ENCODE measurements around the gene IFT80. TPM values are rescaled to one million over a fixed set of nuclear protein-coding genes. Genes with fewer than 3 reads are reported as not detected.

Gene IFT80
- total RNA-seq, 1 donor from 2014 or later, result 43.3 TPM

DNA sequence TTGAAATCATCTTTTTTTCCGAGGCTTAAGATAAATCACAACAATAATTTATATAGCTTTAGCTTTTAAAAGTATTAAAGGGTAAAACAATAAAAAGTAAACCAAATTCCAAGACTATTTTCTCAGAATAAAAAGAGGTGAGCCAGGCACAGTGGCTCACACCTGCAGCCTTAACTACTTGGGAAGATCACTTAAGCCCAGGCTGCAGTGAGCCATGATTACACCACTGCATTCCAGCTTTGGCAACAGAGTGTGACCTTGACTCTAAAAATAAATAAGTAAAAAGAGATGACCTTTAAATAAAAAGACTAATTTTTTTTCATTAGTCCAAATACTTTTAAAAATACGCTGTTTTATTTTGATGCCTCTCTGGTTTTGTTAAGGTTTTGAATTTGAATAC is 119.4 kb downstream of the IFT80 start:
- H3K9me3 Mint-ChIP-seq (ENCODE audit: unreplicated experiment), result no peaks in the 10 kb centered on the region
- DNase-seq (ENCODE audit: extremely low spot score, unreplicated experiment), result no peak
- no peaks in the 10 kb centered on the region for H3K4me1 Mint-ChIP-seq (ENCODE audit: unreplicated experiment)
- no peak overlapping the region for H3K4me3 Mint-ChIP-seq (ENCODE audit: unreplicated experiment)
- H3K36me3 Mint-ChIP-seq (ENCODE audit: unreplicated experiment), result peaks cover 25% of the 10 kb centered on the region
- TF ChIP-seq, protein P1, sequence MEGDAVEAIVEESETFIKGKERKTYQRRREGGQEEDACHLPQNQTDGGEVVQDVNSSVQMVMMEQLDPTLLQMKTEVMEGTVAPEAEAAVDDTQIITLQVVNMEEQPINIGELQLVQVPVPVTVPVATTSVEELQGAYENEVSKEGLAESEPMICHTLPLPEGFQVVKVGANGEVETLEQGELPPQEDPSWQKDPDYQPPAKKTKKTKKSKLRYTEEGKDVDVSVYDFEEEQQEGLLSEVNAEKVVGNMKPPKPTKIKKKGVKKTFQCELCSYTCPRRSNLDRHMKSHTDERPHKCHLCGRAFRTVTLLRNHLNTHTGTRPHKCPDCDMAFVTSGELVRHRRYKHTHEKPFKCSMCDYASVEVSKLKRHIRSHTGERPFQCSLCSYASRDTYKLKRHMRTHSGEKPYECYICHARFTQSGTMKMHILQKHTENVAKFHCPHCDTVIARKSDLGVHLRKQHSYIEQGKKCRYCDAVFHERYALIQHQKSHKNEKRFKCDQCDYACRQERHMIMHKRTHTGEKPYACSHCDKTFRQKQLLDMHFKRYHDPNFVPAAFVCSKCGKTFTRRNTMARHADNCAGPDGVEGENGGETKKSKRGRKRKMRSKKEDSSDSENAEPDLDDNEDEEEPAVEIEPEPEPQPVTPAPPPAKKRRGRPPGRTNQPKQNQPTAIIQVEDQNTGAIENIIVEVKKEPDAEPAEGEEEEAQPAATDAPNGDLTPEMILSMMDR (IDR thresholded peaks at IDR 0.05), result no peak
- H3K27ac Mint-ChIP-seq (ENCODE audit: unreplicated experiment), result no peak overlapping the region
- no peaks in the 10 kb centered on the region for H3K27me3 Mint-ChIP-seq (ENCODE audit: unreplicated experiment)

DNA sequence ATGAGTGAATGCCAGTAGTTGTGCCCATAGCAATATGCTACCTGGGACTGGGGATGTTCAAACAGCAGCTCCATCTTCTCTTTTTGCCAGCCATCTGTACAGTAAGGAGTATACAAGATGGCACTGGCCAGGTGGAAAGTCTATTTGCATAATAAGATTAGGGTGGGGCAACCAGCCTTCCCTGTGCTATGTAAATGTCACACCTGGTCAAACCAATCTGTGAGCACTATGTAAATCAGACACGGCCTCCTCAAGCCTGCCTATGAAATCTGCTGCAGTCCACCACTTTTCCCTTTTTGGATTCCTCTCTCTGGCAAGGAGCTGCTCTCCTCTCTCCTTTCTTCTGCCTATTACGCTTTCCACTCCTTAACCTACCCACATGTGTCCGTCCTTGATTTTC is 120.8 kb downstream of the IFT80 start:
- peaks cover 28% of the 10 kb centered on the region for H3K36me3 Mint-ChIP-seq (ENCODE audit: unreplicated experiment)
- DNase-seq (ENCODE audit: extremely low spot score, unreplicated experiment), result no peak
- no peaks in the 10 kb centered on the region for H3K27me3 Mint-ChIP-seq (ENCODE audit: unreplicated experiment)
- H3K27ac Mint-ChIP-seq (ENCODE audit: unreplicated experiment), result no peak overlapping the region
- no peaks in the 10 kb centered on the region for H3K4me1 Mint-ChIP-seq (ENCODE audit: unreplicated experiment)
- H3K9me3 Mint-ChIP-seq (ENCODE audit: unreplicated experiment), result no peaks in the 10 kb centered on the region
- H3K4me3 Mint-ChIP-seq (ENCODE audit: unreplicated experiment), result no peak overlapping the region
- TF ChIP-seq, protein P1 (IDR thresholded peaks at IDR 0.05), result no peak

DNA sequence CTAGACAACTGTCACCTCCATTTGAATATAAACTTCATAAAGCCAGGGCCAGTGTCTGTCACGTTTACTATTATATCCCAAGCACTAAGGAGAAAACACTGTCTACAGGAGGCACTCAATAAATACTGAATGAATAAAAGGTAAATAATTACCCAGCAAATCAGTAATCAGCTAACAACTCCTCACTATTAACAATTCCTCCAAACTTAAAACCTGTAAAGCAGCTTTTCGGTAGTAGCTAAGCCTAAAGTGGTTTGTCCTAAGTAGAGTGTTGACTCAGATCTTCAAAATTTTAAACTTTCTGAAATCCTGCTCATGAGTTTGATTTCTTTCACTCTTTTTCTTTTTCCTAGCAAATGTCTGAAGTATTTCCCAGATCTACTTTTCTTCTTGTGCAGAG is 133.9 kb downstream of the IFT80 start:
- TF ChIP-seq, protein P1 (IDR thresholded peaks at IDR 0.05), result no peak

DNA sequence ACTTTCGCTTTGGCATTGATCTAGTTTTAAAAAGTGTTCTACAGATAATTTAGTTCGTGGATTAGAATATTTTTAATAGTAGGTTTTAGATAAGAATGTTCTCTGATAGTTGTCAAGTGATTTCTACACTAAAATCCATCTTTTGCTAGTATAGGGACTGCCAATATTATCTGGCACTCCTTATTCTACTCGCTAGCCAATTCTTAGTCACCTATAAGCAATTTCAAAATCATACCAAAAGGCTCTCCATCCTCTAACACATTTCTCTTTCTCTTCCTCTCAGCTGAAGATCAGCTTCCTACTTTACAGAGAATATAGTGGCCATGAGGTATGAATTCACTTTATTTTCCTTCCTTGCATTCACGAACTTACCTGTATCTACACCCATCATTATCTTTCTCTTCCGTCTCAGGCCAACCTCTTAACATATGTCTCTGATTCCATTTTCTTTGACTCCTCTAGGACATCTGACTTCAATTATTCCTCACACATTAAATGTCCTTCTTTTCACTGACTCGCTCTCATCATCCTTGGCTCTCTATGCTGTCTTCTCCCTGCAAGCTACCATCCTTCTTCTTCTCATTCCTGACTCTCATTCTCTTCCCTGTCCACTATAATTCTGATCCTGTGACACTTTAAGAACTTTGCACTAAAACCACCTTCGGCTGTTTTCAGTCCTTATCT is 138.3 kb downstream of the IFT80 start:
- Mint-ChIP-seq H3K4me3 (ENCODE audit: unreplicated experiment) (no peak overlapping the region), H3K27me3 (ENCODE audit: unreplicated experiment) (no peaks in the 10 kb centered on the region), H3K9me3 (ENCODE audit: unreplicated experiment) (no peaks in the 10 kb centered on the region), H3K36me3 (ENCODE audit: unreplicated experiment) (peaks cover 23% of the 10 kb centered on the region), H3K4me1 (ENCODE audit: unreplicated experiment) (peaks cover 7% of the 10 kb centered on the region), H3K27ac (ENCODE audit: unreplicated experiment) (no peak overlapping the region)
- DNase-seq (ENCODE audit: extremely low spot score, unreplicated experiment), result no peak
- TF ChIP-seq, protein P1 (IDR thresholded peaks at IDR 0.05), result no peak

More for the DNA sequence above, 133.9 kb downstream of the IFT80 start:
- no peak for DNase-seq (ENCODE audit: extremely low spot score, unreplicated experiment)
- H3K27ac Mint-ChIP-seq (ENCODE audit: unreplicated experiment), result no peak overlapping the region
- peaks cover 3% of the 10 kb centered on the region for H3K4me1 Mint-ChIP-seq (ENCODE audit: unreplicated experiment)
- H3K9me3 Mint-ChIP-seq (ENCODE audit: unreplicated experiment), result no peaks in the 10 kb centered on the region
- no peak overlapping the region for H3K4me3 Mint-ChIP-seq (ENCODE audit: unreplicated experiment)
- H3K36me3 Mint-ChIP-seq (ENCODE audit: unreplicated experiment), result peaks cover 18% of the 10 kb centered on the region
- H3K27me3 Mint-ChIP-seq (ENCODE audit: unreplicated experiment), result no peaks in the 10 kb centered on the region

DNA sequence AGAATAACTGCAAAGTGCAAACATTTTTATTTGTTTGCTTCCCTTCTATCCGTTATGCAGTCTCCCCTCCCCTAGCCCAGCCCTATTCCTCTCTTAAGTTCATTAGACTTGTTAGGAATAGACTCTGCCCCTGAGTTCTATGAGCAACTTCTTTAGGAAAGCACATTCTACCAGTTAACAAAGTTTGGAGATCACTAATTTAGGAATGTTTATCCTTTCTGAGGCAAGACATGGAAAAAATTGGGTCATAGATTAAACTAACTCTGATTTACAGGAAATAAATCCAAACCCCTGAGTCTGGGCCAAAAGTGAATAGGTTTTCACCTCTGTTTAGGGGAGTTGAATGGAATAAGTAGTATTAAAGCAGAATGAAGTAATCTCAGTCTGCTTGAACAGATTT is 139.4 kb downstream of the IFT80 start:
- Mint-ChIP-seq H3K4me1 (ENCODE audit: unreplicated experiment) (peaks cover 7% of the 10 kb centered on the region), H3K27ac (ENCODE audit: unreplicated experiment) (no peak overlapping the region), H3K27me3 (ENCODE audit: unreplicated experiment) (no peaks in the 10 kb centered on the region), H3K9me3 (ENCODE audit: unreplicated experiment) (no peaks in the 10 kb centered on the region), H3K36me3 (ENCODE audit: unreplicated experiment) (peaks cover 19% of the 10 kb centered on the region), H3K4me3 (ENCODE audit: unreplicated experiment) (no peak overlapping the region)
- no peak for DNase-seq (ENCODE audit: extremely low spot score, unreplicated experiment)
- TF ChIP-seq, protein P1 (IDR thresholded peaks at IDR 0.05), result no peak

Data from osteocyte (in vitro differentiated cells).